Naive thymus-derived CD8-positive, alpha-beta T cell (primary cell): ENCODE results near the gene CNIH2. TPM values are rescaled to one million over a fixed set of nuclear protein-coding genes. Genes with fewer than 3 reads are reported as not detected.

Experiments
- ATAC-seq, 2 donors: fragments of 150-1000 bp; cut with Tn5 transposase in 1 of 2; sonication (Bioruptor Pico), chemical (Tn5 transposase) in 1 of 2; 1 replicate in 1 of 2; 2 replicates in 1 of 2; pipeline ENCODE4 v1.10.0; 2021; ENCODE audit warnings: mild to moderate bottlenecking in 2 of 2, moderate library complexity in 2 of 2
- POLR2A ChIA-PET: fragments of 350-600 bp; sonication (Branson Sonifier 250); formaldehyde crosslinking; loops from one replicate; lab custom pipeline; 2021; ENCODE audit warnings: antibody characterized with exemption; lab: Charles Lee
- DNase-seq, 10 donors: peaks; one replicate each; pipeline versions ENCODE4 v3.0.0 to v3.0.0-alpha.2; 2020 to 2022
- H3K27ac Mint-ChIP-seq, 10 donors: one replicate each; pipeline ENCODE4 v1.8.0; 2020 to 2022; ENCODE audit warnings: mild to moderate bottlenecking in 10 of 10, mixed read lengths in 10 of 10, moderate library complexity in 4 of 10, inconsistent platforms in 1 of 10
- H3K27me3 Mint-ChIP-seq, 5 donors: one replicate each; pipeline ENCODE4 v1.8.0; 2021 to 2022; ENCODE audit warnings: mixed read lengths in 5 of 5
- H3K36me3 Mint-ChIP-seq, 3 donors: one replicate each; pipeline ENCODE4 v1.8.0; 2020 to 2022; ENCODE audit warnings: mixed read lengths in 3 of 3, mild to moderate bottlenecking in 2 of 3, inconsistent platforms in 1 of 3
- H3K4me1 Mint-ChIP-seq, 4 donors: one replicate each; pipeline ENCODE4 v1.8.0; 2021 to 2022; ENCODE audit warnings: mixed read lengths in 4 of 4
- H3K4me3 Mint-ChIP-seq, 10 donors: one replicate each; pipeline ENCODE4 v1.8.0; 2020 to 2022; ENCODE audit warnings: mild to moderate bottlenecking in 10 of 10, mixed read lengths in 10 of 10, moderate library complexity in 6 of 10, inconsistent platforms in 1 of 10
- H3K9me3 Mint-ChIP-seq, 9 donors: one replicate each; pipeline ENCODE4 v1.8.0; 2020 to 2022; ENCODE audit warnings: mixed read lengths in 9 of 9, mild to moderate bottlenecking in 3 of 9, inconsistent platforms in 1 of 9, moderate library complexity in 1 of 9
- polyA plus RNA-seq, 3 donors: library from polyadenylated mRNA; unstranded; fragments of 300-500 nt; fragmentation: Illumina TruSeq; gene quantifications; one replicate each; pipeline ENCODE4 v1.2.3, GENCODE V29; 2021
- total RNA-seq, 8 experiments: library from RNA in 2 of 8; stranded (reverse) in 2 of 8; gene quantifications; one replicate each; pipeline ENCODE4 v1.2.3 and lab custom pipeline; 2021 to 2026

Gene CNIH2
- total and polyA plus RNA-seq, 5 experiments from 2014 or later = 1.1 to 2.8 TPM; not detected in 3

DNA sequence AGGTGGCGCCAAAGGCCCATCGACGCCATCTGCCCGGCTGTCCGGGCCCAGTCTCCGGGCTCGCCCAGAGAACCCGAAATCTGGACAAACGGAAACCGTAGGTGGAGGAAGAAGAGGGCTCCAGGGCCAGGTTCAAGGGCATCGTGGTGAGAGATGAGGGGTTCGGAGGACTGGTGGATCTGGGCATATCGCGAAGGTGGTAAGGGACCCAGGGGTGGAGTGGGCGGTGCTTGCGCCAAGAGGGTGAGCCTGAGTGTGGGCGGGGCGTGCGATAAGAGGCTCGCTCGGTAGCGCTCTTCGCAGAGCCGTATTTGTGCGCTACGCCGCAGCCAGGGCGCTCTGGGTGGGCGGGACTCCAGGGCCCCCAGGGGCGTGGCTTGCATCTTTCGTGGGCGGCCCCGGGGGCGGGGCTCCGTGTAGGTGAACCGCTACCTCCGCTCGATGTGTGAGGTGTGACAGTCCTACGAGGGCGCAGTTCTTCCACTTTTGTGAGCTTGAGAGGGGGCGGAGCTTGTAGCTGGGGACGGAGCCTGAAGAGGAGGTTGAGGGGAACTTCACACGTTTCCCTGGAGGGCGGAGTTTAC is 34.1 kb downstream of the CNIH2 start:
- H3K27me3 Mint-ChIP-seq = no peaks in the 10 kb centered on the region
- POLR2A ChIA-PET = interaction anchor here (0.6 to 7.7 kb wide), 36 partner anchors 8 to 1533 kb away, joined by 3 to 126 read pairs (median 5); partner anchors contain the start of genes B4GAT1, BRMS1, CCDC85B and KAT5
- DNase-seq (peak; percentile 95 to 100 (median 100)), ATAC-seq (peak; percentile 70 to 76)
- H3K4me1 Mint-ChIP-seq = peaks cover 16 to 28% (median 20%) of the 10 kb centered on the region in 4 donors
- no peaks in the 10 kb centered on the region for H3K9me3 Mint-ChIP-seq
- H3K36me3 Mint-ChIP-seq = peaks cover 0 to 4% (median 4%) of the 10 kb centered on the region in 3 donors
- peak overlapping the region; percentile 92 to 100 (median 99) for H3K27ac Mint-ChIP-seq
- peak overlapping the region; percentile 73 to 99 (median 96) for H3K4me3 Mint-ChIP-seq

DNA sequence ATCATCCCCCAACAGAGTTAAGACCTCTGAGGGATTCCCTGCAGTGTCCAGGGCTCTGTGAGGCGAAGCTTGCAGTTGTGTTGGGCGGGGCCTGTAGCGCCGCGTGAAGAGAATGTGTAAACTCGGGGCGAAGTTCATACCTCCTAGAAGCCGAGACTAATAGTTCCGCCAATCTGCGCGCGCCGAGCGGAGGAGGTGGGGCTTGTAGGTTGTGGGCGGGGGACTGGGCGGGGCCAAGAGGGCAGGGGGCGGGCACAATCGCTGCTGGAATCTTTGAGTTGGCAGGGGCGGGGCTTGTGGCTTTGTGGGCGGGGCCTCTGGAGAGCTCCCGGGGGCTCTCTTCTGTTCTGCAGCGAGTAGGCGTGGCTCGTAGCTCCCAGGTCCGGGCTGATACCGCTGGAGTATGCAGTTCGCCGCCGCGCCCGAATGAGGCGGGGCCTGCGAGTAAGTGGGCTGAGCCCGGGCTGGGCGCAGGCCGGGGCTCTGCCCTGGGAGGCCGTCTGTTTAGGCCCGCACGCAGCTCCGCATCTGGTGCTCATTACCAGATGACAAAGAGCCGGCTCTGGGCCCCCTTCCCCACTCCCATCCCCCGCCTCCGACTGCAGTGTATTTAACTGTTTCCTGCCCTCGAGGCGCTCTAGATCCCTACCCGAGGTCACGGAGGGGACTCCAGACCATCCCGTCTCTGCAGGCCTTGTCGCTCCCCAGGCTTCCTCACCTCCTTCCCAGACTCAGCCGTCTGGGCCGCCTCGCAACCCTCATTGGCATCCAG is 34.8 kb downstream of the CNIH2 start:
- no peaks in the 10 kb centered on the region for H3K9me3 Mint-ChIP-seq

DNA sequence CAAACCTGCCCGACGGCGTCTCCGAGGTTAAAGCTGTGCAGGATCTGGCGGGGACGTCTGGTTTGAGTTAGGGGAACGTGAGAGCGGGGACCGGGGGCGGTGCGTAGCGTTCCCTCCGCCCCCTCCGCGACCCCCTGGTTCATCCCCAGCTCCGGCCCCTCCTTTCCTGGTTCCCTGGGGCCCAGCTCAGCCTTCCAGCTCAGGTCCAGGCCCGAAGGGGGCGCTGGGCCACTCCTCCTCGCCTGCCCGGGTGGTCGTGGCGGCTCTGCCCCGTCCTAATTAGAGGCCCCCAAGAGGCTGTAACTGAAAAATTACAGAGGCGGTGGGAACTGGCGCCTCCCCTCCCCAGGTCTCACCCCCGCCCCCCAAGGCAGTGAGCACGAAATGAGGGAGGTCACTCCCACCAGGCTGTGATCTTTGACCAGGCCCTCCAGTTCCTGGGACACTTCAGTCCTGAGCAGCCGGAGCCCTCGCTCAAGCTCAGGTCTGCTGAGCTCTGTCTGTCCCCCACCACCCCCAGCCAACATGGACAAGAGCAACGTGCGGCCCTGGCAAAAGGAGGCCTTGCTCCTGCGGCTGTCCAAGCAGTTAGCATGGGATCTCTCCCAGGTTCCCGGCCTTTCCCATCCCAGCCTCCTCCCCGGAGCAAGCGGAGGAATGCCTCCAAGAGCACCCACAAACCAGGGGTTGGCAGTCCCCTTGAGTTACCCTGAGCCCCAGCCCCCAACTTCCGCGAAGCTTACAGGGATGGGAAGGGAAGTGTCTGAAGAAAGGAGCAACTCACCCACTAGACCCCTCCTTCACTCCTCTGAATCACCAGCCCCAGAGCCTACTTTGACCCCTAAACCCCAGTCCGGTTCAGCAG is 35.6 kb downstream of the CNIH2 start:
- no peak for ATAC-seq
- POLR2A ChIA-PET = interaction anchor here (0.8 to 7.7 kb wide), 30 partner anchors 9 to 1535 kb away, joined by 3 to 126 read pairs (median 5); partner anchors contain the start of genes B4GAT1, BRMS1, CCDC85B and KAT5
- Mint-ChIP-seq H3K27ac (peak overlapping the region; percentile 92 to 100 (median 99)), H3K9me3 (peaks cover 0 to 3% (median 0%) of the 10 kb centered on the region in 9 donors), H3K4me1 (peaks cover 23 to 42% (median 32%) of the 10 kb centered on the region in 4 donors), H3K4me3 (peak overlapping the region; percentile 73 to 99 (median 96)), H3K27me3 (no peaks in the 10 kb centered on the region), H3K36me3 (peaks cover 0 to 4% (median 4%) of the 10 kb centered on the region in 3 donors)
- DNase-seq = peak in 3 of 10 donors; percentile 17 to 64 (median 34)

More for the DNA sequence above, 34.8 kb downstream of the CNIH2 start:
- DNase-seq = peak; percentile 97 to 100 (median 99)
- Mint-ChIP-seq H3K27me3 (no peaks in the 10 kb centered on the region), H3K27ac (peak overlapping the region; percentile 92 to 100 (median 99)), H3K36me3 (peaks cover 0 to 4% (median 4%) of the 10 kb centered on the region in 3 donors), H3K4me3 (peak overlapping the region; percentile 73 to 99 (median 96)), H3K4me1 (peaks cover 17 to 34% (median 25%) of the 10 kb centered on the region in 4 donors)
- ATAC-seq = peak; percentile 59 to 60
- POLR2A ChIA-PET = interaction anchor here (0.6 to 7.7 kb wide), 37 partner anchors 8 to 1534 kb away, joined by 3 to 126 read pairs (median 5); partner anchors contain the start of genes B4GAT1, BRMS1, CCDC85B and KAT5

DNA sequence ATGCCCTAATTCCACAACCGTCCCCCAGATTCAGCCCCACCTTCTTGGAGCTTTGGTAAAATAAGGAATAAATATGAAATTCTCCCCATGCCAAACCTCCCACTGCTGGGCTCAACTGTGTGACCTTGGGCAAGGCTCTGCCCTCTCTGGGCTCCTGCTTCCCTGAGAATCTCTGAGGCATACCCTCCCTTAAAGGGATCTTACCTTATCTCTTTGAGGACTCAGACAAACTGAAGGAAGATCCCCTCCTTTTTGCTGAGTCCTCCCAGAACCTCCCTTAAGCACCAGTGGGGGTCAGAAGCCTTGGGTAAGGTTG is 36.2 kb downstream of the CNIH2 start:
- DNase-seq = no peak
- POLR2A ChIA-PET = interaction anchor here (2.7 to 7.7 kb wide), 7 partner anchors 8 to 57 kb away, joined by 8 to 126 read pairs (median 45); partner anchors contain the start of genes B4GAT1, BRMS1, RIN1 and SLC29A2
- peaks cover 0 to 4% (median 4%) of the 10 kb centered on the region in 3 donors for H3K36me3 Mint-ChIP-seq
- H3K27ac Mint-ChIP-seq = peak overlapping the region; percentile 92 to 100 (median 99)
- H3K4me1 Mint-ChIP-seq = peaks cover 29 to 48% (median 38%) of the 10 kb centered on the region in 4 donors
- H3K27me3 Mint-ChIP-seq = no peaks in the 10 kb centered on the region
- peaks cover 0 to 6% (median 0%) of the 10 kb centered on the region in 9 donors for H3K9me3 Mint-ChIP-seq
- peak overlapping the region; percentile 73 to 99 (median 96) for H3K4me3 Mint-ChIP-seq
- ATAC-seq = no peak

DNA sequence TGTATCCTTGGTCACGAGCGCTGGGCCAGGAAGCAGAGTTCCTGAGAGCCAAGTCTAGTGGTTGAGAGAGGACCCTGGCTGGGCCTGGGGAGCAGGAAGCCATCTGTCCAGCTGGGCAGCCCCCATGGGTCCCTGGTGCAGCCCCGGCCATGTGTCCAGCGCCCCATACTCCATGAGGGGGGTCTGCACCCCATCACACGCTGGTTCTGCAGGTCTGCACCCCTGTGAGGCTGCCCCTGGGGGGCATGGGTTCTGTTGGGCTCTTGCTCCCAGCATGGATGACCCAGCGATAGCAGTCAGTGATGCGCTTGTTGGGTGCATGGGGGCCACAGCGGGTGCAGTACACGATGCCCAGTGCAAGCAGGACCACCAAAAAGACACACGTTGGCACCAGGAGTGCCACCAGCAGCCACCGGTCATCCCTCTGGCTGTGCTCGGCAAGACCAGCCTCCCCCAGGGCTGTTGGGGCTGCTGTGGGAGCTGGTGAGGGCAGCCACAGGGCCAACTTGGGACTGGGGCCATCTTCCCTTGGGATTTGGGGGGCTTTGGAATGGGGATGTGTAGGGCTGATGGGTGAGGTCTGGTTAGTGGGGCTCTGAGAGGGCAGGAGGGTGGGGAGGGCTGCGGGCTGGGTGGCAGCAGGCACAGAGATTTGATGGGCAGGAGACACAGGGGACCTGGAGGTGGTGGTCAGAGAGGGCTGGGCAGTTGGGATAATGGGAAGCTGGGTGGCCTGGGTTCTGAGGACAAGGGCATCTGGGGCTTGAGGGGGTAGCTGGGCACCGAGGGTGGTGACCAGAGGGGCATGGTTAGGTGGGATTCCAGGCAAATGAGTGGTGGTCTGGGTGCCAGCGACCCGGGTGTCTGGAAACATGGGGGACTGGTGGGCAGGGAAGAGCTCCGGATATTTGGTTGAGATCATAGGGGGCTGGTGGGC is 36.9 kb downstream of the CNIH2 start:
- peak overlapping the region; percentile 92 to 100 (median 99) for H3K27ac Mint-ChIP-seq
- H3K4me3 Mint-ChIP-seq = peak overlapping the region; percentile 73 to 99 (median 96)
- H3K27me3 Mint-ChIP-seq = no peaks in the 10 kb centered on the region
- H3K4me1 Mint-ChIP-seq = peaks cover 31 to 55% (median 44%) of the 10 kb centered on the region in 4 donors
- peaks cover 0 to 4% (median 4%) of the 10 kb centered on the region in 3 donors for H3K36me3 Mint-ChIP-seq
- DNase-seq (peak in 1 of 10 donors; percentile 60), ATAC-seq (no peak)
- peaks cover 0 to 6% (median 0%) of the 10 kb centered on the region in 9 donors for H3K9me3 Mint-ChIP-seq
- POLR2A ChIA-PET = interaction anchor here (0.9 to 7.7 kb wide), 9 partner anchors 7 to 990 kb away, joined by 3 to 126 read pairs (median 16); partner anchors contain the start of genes B4GAT1, BRMS1, RIN1 and YIF1A

DNA sequence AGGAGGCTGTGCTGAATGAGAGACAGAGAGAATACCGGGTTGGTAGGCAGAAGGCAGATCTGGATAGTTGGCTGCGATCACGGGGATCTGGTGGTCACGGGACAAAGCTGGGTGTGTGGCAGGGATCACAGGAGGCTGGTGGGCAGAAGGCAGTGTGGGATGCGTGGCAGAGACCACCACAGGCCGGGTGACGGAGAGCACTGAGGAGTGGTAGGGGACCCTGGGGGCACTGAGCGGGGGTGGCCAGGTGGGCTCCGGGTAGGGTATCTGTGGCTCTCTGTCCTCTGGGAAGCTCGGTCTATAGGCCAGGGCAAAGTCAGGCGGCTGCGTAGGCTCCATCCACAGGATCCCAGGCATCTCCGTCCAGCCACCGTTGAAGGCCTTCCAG is 37.5 kb downstream of the CNIH2 start:
- ATAC-seq = no peak
- peaks cover 0 to 4% (median 4%) of the 10 kb centered on the region in 3 donors for H3K36me3 Mint-ChIP-seq
- peaks cover 0 to 6% (median 0%) of the 10 kb centered on the region in 9 donors for H3K9me3 Mint-ChIP-seq
- H3K27ac Mint-ChIP-seq = peak overlapping the region; percentile 92 to 100 (median 99)
- H3K4me3 Mint-ChIP-seq = peak overlapping the region; percentile 73 to 99 (median 96)
- peak in 2 of 10 donors; percentile 20 to 58 for DNase-seq
- no peaks in the 10 kb centered on the region for H3K27me3 Mint-ChIP-seq
- POLR2A ChIA-PET = interaction anchor here (0.7 to 7.7 kb wide), 12 partner anchors 10 to 1182 kb away, joined by 3 to 126 read pairs (median 9); partner anchors contain the start of genes B4GAT1, BRMS1, MALAT1 and RAB1B
- peaks cover 31 to 60% (median 50%) of the 10 kb centered on the region in 4 donors for H3K4me1 Mint-ChIP-seq

DNA sequence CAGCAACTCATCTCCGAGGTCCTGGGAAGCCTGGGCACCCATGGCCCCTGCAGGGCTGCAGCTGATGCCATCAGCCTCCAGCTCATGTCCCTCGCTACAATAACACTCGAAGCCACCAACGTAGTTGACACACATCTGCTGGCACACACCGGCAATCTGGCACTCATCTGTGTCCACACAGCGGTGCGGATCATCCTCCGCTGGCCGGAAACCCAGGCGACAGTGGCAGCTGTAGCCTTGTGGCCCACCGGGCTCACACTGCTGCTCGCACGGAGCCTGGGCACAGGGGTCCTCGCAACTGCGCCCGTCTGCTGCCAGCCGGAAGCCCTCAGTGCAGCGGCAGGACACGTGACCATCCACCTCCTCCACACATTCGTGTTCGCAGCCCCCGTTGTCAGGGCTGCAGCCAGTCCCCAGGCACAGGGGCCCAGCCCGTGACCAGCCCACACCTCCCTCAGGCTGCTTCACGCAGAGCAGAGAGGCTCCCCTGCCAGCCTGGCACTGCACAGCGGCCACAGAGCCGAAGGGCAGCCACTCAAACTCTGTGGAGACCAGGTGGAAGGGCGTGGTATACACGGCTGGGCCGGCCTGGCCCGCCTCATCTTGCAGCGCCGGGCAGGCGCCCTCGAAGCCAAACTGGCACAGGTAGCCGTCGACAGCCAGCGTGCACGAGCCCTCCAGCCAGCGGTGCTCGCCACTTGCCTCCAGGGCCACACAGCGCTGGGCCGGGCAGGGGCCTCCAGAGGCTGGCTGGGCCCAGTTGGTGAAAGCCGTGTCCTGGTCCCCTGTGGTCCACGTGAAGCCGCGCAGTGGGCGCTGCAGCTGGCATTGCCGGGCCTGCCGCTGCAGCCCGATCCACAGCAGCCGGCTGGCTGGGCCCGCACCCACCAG is 38.2 kb downstream of the CNIH2 start:
- Mint-ChIP-seq H3K36me3 (peaks cover 0 to 4% (median 4%) of the 10 kb centered on the region in 3 donors), H3K27ac (peak overlapping the region; percentile 92 to 100 (median 99)), H3K4me1 (peaks cover 31 to 60% (median 52%) of the 10 kb centered on the region in 4 donors), H3K27me3 (no peaks in the 10 kb centered on the region), H3K4me3 (peak overlapping the region; percentile 73 to 99 (median 96)), H3K9me3 (peaks cover 0 to 6% (median 0%) of the 10 kb centered on the region in 9 donors)
- DNase-seq = peak in 9 of 10 donors; percentile 46 to 86 (median 68)
- peak in 1 of 2 donors; percentile 6 for ATAC-seq
- POLR2A ChIA-PET = interaction anchor here (0.6 to 7.7 kb wide), 22 partner anchors 9 to 1455 kb away, joined by 3 to 126 read pairs (median 5); partner anchors contain the start of genes B4GAT1, BRMS1, MALAT1 and MRPL11

DNA sequence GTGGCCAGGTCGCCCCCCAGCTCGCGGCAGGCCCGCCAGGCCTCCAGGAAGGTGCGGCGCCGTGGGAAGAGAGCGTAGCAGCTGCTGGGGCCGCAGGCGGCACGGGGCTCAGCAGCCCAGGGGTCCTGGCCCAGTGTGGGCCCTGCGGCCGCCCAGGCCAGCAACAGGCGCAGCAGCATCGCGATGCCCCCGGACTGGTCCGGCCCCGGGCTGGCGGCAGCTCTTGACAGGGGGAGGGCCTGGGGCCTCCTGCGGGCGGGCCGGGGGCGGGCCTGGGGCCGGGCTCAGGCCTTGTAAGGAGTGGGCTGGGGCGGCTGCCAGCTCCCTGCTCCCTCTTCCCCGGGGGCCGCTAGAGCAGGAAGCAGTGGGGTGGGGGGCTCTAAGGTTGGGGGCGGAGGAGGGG is 38.9 kb downstream of the CNIH2 start, which contains the start of gene CD248:
Gene CD248, minus strand, starts transcription at position 196 of the 403 bp plus-strand sequence. Its CDS starts 17 bp downstream, at position 179.
- Mint-ChIP-seq H3K4me1 (peaks cover 30 to 65% (median 53%) of the 10 kb centered on the region in 4 donors), H3K4me3 (peak within 1 kb of the TSS; percentile 73 to 99 (median 97)), H3K36me3 (peaks cover 0 to 4% (median 4%) of the 10 kb centered on the region in 3 donors), H3K27ac (peak within 1 kb of the TSS; percentile 92 to 100 (median 100)), H3K9me3 (peaks cover 0 to 6% (median 0%) of the 10 kb centered on the region in 9 donors), H3K27me3 (no peaks in the 10 kb centered on the region)
- ATAC-seq (no peak), DNase-seq (peak in 5 of 10 donors; percentile 37 to 75 (median 61))
- POLR2A ChIA-PET = interaction anchor here (0.5 to 7.7 kb wide), 25 partner anchors 9 to 1456 kb away, joined by 3 to 126 read pairs (median 4); partner anchors contain the start of genes B4GAT1, BRMS1, CCDC85B and MALAT1

DNA sequence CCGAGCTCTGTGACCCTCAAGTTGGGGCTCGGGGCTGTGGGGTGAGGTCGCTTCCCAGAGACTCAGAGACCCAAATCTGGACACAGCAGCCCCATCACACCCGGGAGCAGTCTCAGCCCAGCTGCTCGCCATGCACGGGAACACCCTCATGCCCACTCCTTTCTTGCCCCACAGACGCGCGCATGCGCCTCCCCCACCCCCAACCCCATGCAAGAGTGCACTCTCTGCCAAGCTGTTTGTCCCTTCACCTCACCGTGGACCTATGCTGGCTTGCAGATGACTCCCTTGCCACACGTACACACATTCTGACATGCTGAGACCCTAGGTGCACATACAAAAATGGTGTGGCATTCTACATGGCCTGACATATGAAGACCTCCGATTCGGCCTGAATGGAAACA is 39.3 kb downstream of the CNIH2 start:
- H3K4me1 Mint-ChIP-seq = peaks cover 33 to 70% (median 57%) of the 10 kb centered on the region in 4 donors
- peak; percentile 23 to 34 for ATAC-seq
- no peaks in the 10 kb centered on the region for H3K27me3 Mint-ChIP-seq

More for the DNA sequence above, 39.3 kb downstream of the CNIH2 start:
- Mint-ChIP-seq H3K27ac (peak overlapping the region; percentile 84 to 100 (median 100)), H3K9me3 (peaks cover 0 to 6% (median 0%) of the 10 kb centered on the region in 9 donors), H3K36me3 (peaks cover 0 to 4% (median 4%) of the 10 kb centered on the region in 3 donors), H3K4me3 (peak overlapping the region; percentile 73 to 97 (median 90))
- DNase-seq = peak in 9 of 10 donors; percentile 58 to 88 (median 71)
- POLR2A ChIA-PET = interaction anchor here (0.5 to 7.7 kb wide), 25 partner anchors 8 to 1036 kb away, joined by 3 to 126 read pairs (median 4); partner anchors contain the start of genes B4GAT1, BRMS1, CCDC85B and CFL1
